ENCODE results near the gene GPR39. TPM values are rescaled to one million over a fixed set of nuclear protein-coding genes. Genes with fewer than 3 reads are reported as not detected.

Gene GPR39
- total and polyA plus RNA-seq, 2 donors, result 0.09 to 1.0 TPM

GRCh38 chr2:132617989-132618388 is 201.4 kb downstream of the GPR39 start:
- no peaks in the 10 kb centered on the region for H3K27me3 ChIP-seq (ENCODE audit: control insufficient read depth in 2 of 2, insufficient read depth in 1 of 2, low read length in 1 of 2)
- WGBS, result 90% methylated on average over 3 of the region's 3 CpGs
- no peaks in the 10 kb centered on the region for H3K4me1 ChIP-seq (ENCODE audit: control insufficient read depth in 2 of 2, insufficient read depth in 2 of 2, low read length in 2 of 2)
- H3K27ac ChIP-seq (ENCODE audit: low read depth in 1 of 2, low read length in 1 of 2), result no peak overlapping the region
- H3K4me3 ChIP-seq (ENCODE audit: low read length in 2 of 2), result no peak overlapping the region
- DNase-seq (ENCODE audit: low read depth in 6 of 9, low spot score in 9 of 9), result no peak
- H3K9me3 ChIP-seq (ENCODE audit: control insufficient read depth in 2 of 2, insufficient read depth in 1 of 2, low read length in 1 of 2), result no peaks in the 10 kb centered on the region
- no peaks in the 10 kb centered on the region for H3K36me3 ChIP-seq (ENCODE audit: control insufficient read depth in 2 of 2, insufficient read depth in 2 of 2, low read length in 1 of 2)

DNA sequence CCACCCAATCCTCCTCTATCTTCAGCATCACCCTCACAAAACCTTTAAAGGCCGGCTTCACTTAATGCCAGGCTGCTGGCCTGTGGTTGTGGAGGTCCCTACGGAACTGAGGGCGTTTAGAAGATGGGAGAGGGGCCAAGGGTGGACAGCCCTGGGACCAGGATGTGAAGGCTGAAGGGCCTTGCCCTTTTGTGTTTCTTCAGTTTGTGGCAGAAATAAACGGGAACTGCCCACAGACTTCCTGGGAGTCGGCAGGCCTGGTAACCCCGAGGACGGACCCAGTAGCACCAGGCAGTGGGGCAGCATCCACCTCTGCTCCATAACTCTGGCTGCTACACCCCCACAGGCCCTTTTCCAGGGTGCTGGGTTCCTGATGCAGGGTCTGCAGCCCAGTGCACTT is 202.1 kb downstream of the GPR39 start:
- Histone ChIP-seq H3K4me1 (ENCODE audit: control insufficient read depth in 2 of 2, insufficient read depth in 2 of 2, low read length in 2 of 2) (no peaks in the 10 kb centered on the region), H3K4me3 (ENCODE audit: low read length in 2 of 2) (no peak overlapping the region), H3K27me3 (ENCODE audit: control insufficient read depth in 2 of 2, insufficient read depth in 1 of 2, low read length in 1 of 2) (no peaks in the 10 kb centered on the region), H3K27ac (ENCODE audit: low read depth in 1 of 2, low read length in 1 of 2) (no peak overlapping the region), H3K36me3 (ENCODE audit: control insufficient read depth in 2 of 2, insufficient read depth in 2 of 2, low read length in 1 of 2) (no peaks in the 10 kb centered on the region), H3K9me3 (ENCODE audit: control insufficient read depth in 2 of 2, insufficient read depth in 1 of 2, low read length in 1 of 2) (no peaks in the 10 kb centered on the region)
- WGBS, result 91% methylated on average over 7 of the region's 7 CpGs
- no peak for DNase-seq (ENCODE audit: low read depth in 6 of 9, low spot score in 9 of 9)

GRCh38 chr2:132620115-132620514 is 203.5 kb downstream of the GPR39 start:
- no peaks in the 10 kb centered on the region for H3K36me3 ChIP-seq (ENCODE audit: control insufficient read depth in 2 of 2, insufficient read depth in 2 of 2, low read length in 1 of 2)
- H3K27me3 ChIP-seq (ENCODE audit: control insufficient read depth in 2 of 2, insufficient read depth in 1 of 2, low read length in 1 of 2), result no peaks in the 10 kb centered on the region
- H3K4me1 ChIP-seq (ENCODE audit: control insufficient read depth in 2 of 2, insufficient read depth in 2 of 2, low read length in 2 of 2), result no peaks in the 10 kb centered on the region
- 90% methylated on average over 2 of the region's 2 CpGs for WGBS
- DNase-seq (ENCODE audit: low read depth in 6 of 9, low spot score in 9 of 9), result no peak
- H3K9me3 ChIP-seq (ENCODE audit: control insufficient read depth in 2 of 2, insufficient read depth in 1 of 2, low read length in 1 of 2), result no peaks in the 10 kb centered on the region
- no peak overlapping the region for H3K4me3 ChIP-seq (ENCODE audit: low read length in 2 of 2)
- no peak overlapping the region for H3K27ac ChIP-seq (ENCODE audit: low read depth in 1 of 2, low read length in 1 of 2)

GRCh38 chr2:132621131-132621875 is 204.7 kb downstream of the GPR39 start:
- Histone ChIP-seq H3K4me3 (ENCODE audit: low read length in 2 of 2) (no peak overlapping the region), H3K27ac (ENCODE audit: low read depth in 1 of 2, low read length in 1 of 2) (no peak overlapping the region), H3K9me3 (ENCODE audit: control insufficient read depth in 2 of 2, insufficient read depth in 1 of 2, low read length in 1 of 2) (no peaks in the 10 kb centered on the region), H3K36me3 (ENCODE audit: control insufficient read depth in 2 of 2, insufficient read depth in 2 of 2, low read length in 1 of 2) (no peaks in the 10 kb centered on the region), H3K27me3 (ENCODE audit: control insufficient read depth in 2 of 2, insufficient read depth in 1 of 2, low read length in 1 of 2) (no peaks in the 10 kb centered on the region), H3K4me1 (ENCODE audit: control insufficient read depth in 2 of 2, insufficient read depth in 2 of 2, low read length in 2 of 2) (no peaks in the 10 kb centered on the region)
- WGBS, result 85% methylated on average over 8 of the region's 8 CpGs
- no peak for DNase-seq (ENCODE audit: low read depth in 6 of 9, low spot score in 9 of 9)

DNA sequence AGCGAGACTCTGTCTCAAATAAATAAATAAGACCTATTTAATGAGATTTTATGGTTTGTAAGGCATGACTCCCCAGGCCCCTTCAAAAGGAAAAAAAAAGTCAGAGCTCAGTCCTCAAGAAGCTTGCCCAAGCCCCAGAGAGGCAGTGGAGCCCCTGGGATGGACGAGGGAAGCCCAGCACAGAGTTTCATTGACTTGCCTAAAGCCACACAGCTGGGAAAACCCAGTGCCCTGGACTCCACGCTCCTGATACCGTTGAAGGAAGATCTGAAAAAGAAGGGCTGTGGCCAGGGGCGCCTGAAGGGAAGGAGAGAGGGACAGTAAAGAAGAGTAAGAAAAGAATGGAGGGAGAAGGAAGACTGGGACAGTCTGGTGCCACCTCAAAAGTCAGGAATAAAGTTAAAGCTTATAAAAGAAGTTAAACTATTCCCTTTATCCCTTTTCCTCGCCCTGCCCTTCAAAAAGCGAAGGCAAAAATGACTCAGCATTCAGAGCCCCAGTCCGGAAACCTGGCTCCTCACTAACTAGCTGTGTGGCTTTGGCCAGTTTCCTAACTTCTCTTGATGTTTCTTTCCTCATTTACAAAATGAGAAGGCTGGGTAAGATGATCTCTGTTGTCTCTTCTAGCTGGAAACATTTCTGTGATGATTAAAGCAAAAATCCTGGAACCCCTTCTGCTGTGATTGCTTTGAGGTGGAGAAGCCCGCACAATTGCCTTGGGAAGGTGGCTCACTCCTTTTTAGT is 206.7 kb downstream of the GPR39 start:
- no peaks in the 10 kb centered on the region for H3K9me3 ChIP-seq (ENCODE audit: control insufficient read depth in 2 of 2, insufficient read depth in 1 of 2, low read length in 1 of 2)
- H3K4me3 ChIP-seq (ENCODE audit: low read length in 2 of 2), result no peak overlapping the region
- H3K36me3 ChIP-seq (ENCODE audit: control insufficient read depth in 2 of 2, insufficient read depth in 2 of 2, low read length in 1 of 2), result no peaks in the 10 kb centered on the region
- peak in 1 of 9 donors; percentile 5 for DNase-seq (ENCODE audit: low read depth in 6 of 9, low spot score in 9 of 9)
- 78% methylated on average over 9 of the region's 9 CpGs for WGBS
- H3K4me1 ChIP-seq (ENCODE audit: control insufficient read depth in 2 of 2, insufficient read depth in 2 of 2, low read length in 2 of 2), result no peaks in the 10 kb centered on the region
- no peaks in the 10 kb centered on the region for H3K27me3 ChIP-seq (ENCODE audit: control insufficient read depth in 2 of 2, insufficient read depth in 1 of 2, low read length in 1 of 2)
- no peak overlapping the region for H3K27ac ChIP-seq (ENCODE audit: low read depth in 1 of 2, low read length in 1 of 2)

DNA sequence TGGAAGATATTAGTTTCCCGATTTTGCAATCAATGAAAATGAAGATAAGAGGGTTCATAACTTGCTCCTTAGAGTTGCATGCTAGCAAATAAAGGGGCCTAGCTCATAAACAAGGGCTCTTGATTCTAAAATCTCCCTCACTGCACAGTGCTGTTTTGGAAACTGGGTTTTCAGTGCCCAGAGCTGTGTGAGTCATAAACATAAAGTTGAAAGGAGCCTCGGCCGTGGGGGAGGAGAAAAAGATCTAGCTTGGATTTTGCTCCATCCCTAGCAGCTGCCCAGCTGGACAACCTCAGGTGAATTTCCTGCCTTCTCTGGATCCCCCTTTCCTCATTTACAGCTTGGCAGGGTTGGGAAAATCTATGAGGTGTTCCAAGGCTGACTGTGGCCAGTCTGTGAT is 210.9 kb downstream of the GPR39 start:
- Histone ChIP-seq H3K27me3 (ENCODE audit: control insufficient read depth in 2 of 2, insufficient read depth in 1 of 2, low read length in 1 of 2) (no peaks in the 10 kb centered on the region), H3K27ac (ENCODE audit: low read depth in 1 of 2, low read length in 1 of 2) (no peak overlapping the region), H3K36me3 (ENCODE audit: control insufficient read depth in 2 of 2, insufficient read depth in 2 of 2, low read length in 1 of 2) (no peaks in the 10 kb centered on the region), H3K4me1 (ENCODE audit: control insufficient read depth in 2 of 2, insufficient read depth in 2 of 2, low read length in 2 of 2) (no peaks in the 10 kb centered on the region), H3K4me3 (ENCODE audit: low read length in 2 of 2) (no peak overlapping the region), H3K9me3 (ENCODE audit: control insufficient read depth in 2 of 2, insufficient read depth in 1 of 2, low read length in 1 of 2) (no peaks in the 10 kb centered on the region)
- no peak for DNase-seq (ENCODE audit: low read depth in 6 of 9, low spot score in 9 of 9)
- 94% methylated on average over 3 of the region's 3 CpGs for WGBS

GRCh38 chr2:132632000-132632649 is 215.5 kb downstream of the GPR39 start:
- Histone ChIP-seq H3K36me3 (ENCODE audit: control insufficient read depth in 2 of 2, insufficient read depth in 2 of 2, low read length in 1 of 2) (no peaks in the 10 kb centered on the region), H3K27ac (ENCODE audit: low read depth in 1 of 2, low read length in 1 of 2) (no peak overlapping the region), H3K27me3 (ENCODE audit: control insufficient read depth in 2 of 2, insufficient read depth in 1 of 2, low read length in 1 of 2) (no peaks in the 10 kb centered on the region), H3K4me1 (ENCODE audit: control insufficient read depth in 2 of 2, insufficient read depth in 2 of 2, low read length in 2 of 2) (no peaks in the 10 kb centered on the region), H3K9me3 (ENCODE audit: control insufficient read depth in 2 of 2, insufficient read depth in 1 of 2, low read length in 1 of 2) (no peaks in the 10 kb centered on the region), H3K4me3 (ENCODE audit: low read length in 2 of 2) (no peak overlapping the region)
- DNase-seq (ENCODE audit: low read depth in 6 of 9, low spot score in 9 of 9), result no peak
- WGBS, result 91% methylated on average over 6 of the region's 6 CpGs

GRCh38 chr2:132633635-132634034 is 217.0 kb downstream of the GPR39 start:
- no peaks in the 10 kb centered on the region for H3K4me1 ChIP-seq (ENCODE audit: control insufficient read depth in 2 of 2, insufficient read depth in 2 of 2, low read length in 2 of 2)
- no peaks in the 10 kb centered on the region for H3K27me3 ChIP-seq (ENCODE audit: control insufficient read depth in 2 of 2, insufficient read depth in 1 of 2, low read length in 1 of 2)
- no peak for DNase-seq (ENCODE audit: low read depth in 6 of 9, low spot score in 9 of 9)
- WGBS, result 96% methylated on average over 2 of the region's 2 CpGs
- H3K9me3 ChIP-seq (ENCODE audit: control insufficient read depth in 2 of 2, insufficient read depth in 1 of 2, low read length in 1 of 2), result no peaks in the 10 kb centered on the region
- no peak overlapping the region for H3K4me3 ChIP-seq (ENCODE audit: low read length in 2 of 2)
- H3K36me3 ChIP-seq (ENCODE audit: control insufficient read depth in 2 of 2, insufficient read depth in 2 of 2, low read length in 1 of 2), result no peaks in the 10 kb centered on the region
- no peak overlapping the region for H3K27ac ChIP-seq (ENCODE audit: low read depth in 1 of 2, low read length in 1 of 2)

GRCh38 chr2:132636346-132636745 is 219.7 kb downstream of the GPR39 start:
- Histone ChIP-seq H3K4me1 (ENCODE audit: control insufficient read depth in 2 of 2, insufficient read depth in 2 of 2, low read length in 2 of 2) (no peaks in the 10 kb centered on the region), H3K27ac (ENCODE audit: low read depth in 1 of 2, low read length in 1 of 2) (no peak overlapping the region), H3K27me3 (ENCODE audit: control insufficient read depth in 2 of 2, insufficient read depth in 1 of 2, low read length in 1 of 2) (no peaks in the 10 kb centered on the region), H3K4me3 (ENCODE audit: low read length in 2 of 2) (no peak overlapping the region), H3K36me3 (ENCODE audit: control insufficient read depth in 2 of 2, insufficient read depth in 2 of 2, low read length in 1 of 2) (no peaks in the 10 kb centered on the region), H3K9me3 (ENCODE audit: control insufficient read depth in 2 of 2, insufficient read depth in 1 of 2, low read length in 1 of 2) (no peaks in the 10 kb centered on the region)
- 61% methylated on average over 1 of the region's 1 CpG for WGBS
- DNase-seq (ENCODE audit: low read depth in 6 of 9, low spot score in 9 of 9), result no peak

Measured in thymus (tissue), 11 donors.